GM18507 (cell line): ENCODE measurements around the gene ZIC4.

Experiments
- DNase-seq: peaks from one replicate; pipeline ENCODE4 v3.0.0; 2011; ENCODE audit warnings: low read depth; ENCODE audit not compliant: insufficient read length; ENCODE audit errors: extremely low spot score
- FAIRE-seq: peaks from 2 replicates; lab custom pipeline; 2011; peaks lifted over from hg19 to GRCh38; lab: Jason Lieb, UNC

The ZIC4 gene

DNA sequence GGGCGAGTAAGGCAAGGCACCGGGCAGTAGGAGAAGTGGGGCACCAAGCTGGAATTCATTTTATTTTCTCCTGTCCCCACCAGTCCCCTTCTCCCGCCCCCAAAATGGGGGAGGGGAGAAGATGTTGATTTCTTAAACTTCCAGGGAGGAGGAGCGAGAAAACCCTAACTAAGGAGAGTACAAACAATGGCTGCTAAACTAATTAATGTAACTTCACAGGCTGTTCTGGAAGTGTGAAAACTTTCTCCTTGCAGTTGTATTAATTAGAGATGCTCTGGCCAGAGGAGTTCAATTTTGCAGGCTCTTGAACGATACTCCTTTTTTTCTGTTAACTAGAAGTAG is 11.5 kb downstream of the ZIC4 start:
- DNase-seq, result no peak

DNA sequence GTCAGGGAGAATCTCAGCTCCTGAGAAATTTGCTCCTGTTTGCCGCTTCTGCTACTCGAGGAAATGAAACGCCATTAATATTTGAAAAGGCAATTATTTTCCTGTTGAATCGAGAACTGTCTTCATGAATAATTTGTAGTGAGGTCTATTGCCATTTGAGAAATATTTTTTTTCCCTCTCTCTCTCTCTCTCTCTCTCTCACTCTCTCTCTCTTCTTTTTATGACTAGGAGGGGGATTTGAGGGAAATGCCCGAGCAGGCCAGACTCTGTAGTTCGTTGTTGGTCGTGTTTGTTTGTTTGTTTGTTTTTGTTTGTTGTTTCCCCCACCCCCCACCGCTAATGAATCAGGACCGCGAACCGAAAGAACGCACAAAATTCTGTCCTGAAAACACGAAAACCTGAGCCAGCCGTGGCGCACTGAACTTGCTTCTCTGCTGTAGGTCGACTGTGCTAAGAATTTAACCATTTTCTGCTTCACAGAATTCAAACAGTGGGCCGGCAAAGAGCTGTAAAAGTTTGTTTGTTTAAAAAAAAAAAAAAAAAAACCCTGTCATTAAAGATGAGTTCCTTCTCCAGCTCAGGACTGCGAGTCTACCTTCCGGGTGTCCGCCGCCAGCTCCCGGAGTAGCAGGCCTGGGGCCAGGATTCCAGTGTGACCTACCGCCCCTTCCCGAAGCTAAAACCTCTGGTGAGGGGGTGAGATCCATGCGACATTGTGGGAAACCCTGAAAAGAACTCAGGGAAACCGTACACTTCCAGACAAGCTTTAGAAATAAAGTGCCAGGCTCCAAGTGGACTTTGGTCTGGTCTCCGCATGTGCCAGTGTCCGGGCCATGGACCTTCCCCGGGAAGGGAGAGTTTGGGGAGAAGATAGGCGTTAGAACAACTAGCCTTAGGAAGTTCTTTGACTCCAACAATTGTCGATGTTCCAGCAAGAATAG is 12.1 kb downstream of the ZIC4 start:
- no peak for DNase-seq
- no peak for FAIRE-seq

More for the DNA sequence above, 11.5 kb downstream of the ZIC4 start:
- FAIRE-seq, result no peak

DNA sequence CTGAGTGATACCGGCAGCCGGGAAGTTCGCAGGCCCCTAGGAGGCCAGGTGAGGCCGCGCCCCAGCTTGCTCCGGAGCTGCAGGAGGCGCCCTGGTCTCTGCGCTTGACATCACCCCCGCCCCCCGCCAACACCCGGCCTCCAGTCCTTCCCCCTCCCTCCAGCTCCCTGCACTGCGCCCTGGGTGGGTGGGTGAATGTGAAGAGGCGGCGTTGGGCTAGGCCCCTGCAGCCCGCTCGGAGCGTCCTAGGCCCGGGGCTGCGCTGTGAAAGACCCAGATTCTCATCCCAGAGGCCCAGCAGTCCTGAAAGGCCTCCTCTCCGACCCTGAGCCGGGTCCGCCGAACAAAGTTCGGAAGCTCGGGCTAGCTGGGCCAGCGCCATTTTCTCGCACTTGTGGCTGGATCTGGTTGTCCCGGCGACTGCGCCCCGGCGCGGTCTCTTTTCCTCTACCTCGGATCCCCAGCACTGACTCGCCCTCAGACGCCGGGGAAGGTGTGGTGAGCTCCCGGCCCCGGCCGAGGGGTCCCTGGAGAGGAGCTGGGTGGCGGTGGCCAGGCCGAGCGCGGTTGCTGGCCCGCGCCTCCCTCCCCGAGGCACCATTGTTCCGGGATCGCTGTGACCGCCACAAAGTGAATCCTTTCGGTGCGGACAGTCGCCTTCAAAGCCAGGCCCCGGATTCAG is 12.9 kb downstream of the ZIC4 start:
- DNase-seq (no peak), FAIRE-seq (no peak)

DNA sequence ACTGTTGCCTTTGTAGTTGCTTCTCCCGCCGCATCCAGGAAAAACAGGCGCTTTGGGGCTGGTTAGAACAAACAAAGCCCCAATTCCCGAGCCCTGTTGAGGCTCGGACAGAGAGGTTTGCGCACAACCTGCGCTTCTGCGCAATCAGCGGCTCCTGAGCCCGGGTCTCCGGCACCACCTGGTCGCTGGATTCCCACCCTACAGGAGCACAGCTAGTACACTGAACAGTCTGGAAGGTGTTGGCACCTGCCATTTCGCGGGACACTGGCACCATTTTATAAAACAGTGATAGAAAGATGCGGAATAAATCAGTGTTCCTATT is 13.8 kb downstream of the ZIC4 start:
- DNase-seq (no peak), FAIRE-seq (no peak)

DNA sequence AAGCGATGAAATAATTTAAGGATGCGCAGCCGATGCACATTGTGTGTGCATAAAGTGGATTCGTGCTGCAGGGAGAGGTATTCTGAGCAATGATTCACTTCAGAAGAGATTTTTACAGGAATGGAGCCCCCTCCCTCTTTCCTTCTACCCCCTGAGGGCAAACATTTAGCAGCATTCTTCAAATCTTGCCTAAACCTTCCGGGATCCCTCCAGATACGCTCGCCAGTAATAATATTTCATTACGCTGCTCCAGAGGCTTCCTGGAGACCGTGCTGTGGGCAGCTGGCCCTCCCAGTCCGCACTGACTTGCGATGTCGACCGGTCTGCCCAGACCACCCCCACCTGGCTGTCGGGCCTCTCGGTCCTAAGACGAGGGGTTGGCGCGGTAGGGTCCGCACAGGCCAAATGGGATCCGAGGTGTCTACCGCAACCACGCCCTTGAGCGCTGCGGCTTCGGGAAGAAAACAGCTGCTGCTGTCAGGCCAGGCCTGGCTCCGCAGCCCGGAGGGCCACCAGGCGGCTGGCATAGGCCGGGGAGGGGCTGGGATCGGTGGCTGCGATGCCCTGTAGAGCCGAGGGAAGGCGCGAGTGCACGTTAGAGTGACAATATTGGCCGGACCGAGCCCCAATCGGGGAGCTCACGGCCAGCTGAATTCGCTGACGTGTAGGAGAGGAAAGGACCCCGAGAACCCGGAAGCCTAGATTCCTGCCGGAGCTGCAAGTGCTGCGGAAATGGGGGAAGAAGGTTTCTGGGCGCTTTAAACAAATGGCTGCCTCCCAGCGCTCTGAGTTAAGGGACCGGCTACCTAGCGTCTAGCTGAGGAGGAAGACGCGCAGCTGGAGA is 14.3 kb downstream of the ZIC4 start:
- DNase-seq (no peak), FAIRE-seq (no peak)

DNA sequence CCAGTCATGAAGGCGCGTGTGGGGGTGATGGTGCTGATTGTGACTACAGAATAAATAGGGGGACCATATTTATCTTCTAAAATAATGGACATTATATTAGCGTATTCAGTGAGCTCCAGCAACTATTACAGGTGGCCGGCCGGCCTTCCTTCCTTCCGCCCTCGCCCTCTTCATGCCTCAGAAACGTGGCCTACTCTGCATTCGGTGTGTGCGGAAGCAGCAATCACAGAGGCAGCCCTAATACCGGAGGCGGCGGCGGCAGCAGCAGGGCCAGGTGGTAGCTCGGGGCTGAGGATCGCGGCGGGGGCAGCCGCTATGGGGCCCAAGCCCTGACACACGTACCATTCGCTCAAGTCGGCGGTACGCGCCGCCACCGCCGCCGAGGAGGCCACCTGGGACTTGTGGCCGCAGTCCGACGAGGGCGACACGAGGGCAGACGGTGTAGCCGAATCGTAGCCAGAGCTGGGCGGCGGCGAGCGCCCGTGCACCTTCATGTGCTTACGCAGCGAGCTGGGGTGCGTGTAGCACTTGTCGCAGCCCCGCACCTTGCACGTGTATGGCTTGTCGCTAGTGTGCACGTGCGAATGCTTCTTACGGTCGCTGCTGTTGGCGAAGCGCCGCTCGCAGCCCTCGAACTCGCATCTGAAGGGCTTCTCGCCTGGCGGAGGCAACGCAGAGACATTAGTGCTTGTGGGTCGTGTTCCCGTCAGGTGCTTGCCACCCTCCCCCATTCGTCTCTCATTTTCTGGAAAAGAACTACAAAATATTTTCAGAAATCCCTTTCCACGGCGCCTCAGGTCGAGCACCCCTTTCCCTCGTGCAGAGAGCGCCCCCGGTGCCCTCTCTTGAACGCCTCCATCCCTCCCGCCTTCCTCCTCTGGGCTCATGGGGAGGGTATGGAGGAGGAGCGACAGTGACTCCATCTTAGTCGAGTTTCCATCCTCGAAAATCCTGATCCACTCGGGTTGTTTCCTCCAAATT is 15.5 kb downstream of the ZIC4 start:
- FAIRE-seq (no peak), DNase-seq (no peak)

DNA sequence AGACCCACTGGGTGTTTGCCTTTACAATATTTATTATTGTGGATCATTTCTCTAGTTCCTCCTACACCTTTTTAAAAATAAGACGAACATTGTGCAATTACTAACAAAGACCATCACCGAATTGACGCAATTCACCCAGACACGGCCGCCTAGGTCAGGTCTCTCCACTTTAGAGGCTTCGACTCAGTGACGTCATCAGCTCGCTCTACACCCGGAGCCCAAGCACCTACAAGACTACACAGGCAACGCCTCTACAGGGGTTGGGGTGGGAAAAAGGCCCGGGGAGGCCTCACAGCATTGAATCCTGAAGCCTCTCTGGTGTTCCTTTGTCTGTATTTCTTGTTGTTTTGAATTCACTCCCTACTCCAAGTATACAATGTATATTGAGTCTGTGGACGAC is 16.6 kb downstream of the ZIC4 start:
- no peak for DNase-seq
- no peak for FAIRE-seq

DNA sequence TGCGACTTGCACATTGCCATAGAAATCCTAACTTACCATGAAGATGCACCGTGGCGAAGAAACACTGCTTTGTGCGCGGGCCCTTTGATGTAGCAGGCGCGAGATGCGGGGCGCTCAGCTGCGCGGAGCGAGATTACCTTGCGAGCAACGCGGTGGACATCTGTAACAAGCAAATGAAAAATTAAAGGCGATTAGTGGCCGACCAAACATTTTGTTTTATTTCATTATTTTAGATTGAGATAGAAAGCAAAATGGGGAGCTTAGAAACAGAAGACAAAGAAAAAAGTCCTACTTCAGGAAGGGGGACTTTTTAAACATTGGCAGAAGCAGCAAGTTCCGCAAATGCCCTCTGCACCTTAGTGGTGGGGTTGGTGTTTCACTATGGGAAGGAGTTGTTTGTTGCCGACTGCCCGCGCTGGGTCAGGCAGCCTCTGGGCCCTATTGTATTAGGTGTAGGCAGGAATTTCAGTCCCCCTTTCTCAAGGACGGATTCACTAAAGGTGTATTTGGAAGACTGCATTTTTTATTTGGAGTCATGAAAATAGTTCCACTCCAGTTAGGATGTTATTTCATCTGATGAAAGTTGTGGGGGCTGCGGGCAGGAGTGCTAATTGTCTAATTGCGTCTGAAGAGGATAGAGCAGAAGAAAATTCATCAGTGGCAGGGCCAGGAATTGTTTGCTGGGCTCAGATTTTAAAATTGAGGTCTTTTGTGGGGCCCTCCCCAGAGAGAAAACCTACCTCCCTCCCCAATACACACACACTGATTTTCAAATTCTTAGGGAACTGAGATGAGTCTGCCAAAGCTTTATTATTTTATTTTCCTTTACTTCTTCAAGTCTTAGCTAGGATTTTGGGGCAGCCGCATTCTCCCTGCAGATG is 17.4 kb downstream of the ZIC4 start:
- FAIRE-seq (no peak), DNase-seq (no peak)

DNA sequence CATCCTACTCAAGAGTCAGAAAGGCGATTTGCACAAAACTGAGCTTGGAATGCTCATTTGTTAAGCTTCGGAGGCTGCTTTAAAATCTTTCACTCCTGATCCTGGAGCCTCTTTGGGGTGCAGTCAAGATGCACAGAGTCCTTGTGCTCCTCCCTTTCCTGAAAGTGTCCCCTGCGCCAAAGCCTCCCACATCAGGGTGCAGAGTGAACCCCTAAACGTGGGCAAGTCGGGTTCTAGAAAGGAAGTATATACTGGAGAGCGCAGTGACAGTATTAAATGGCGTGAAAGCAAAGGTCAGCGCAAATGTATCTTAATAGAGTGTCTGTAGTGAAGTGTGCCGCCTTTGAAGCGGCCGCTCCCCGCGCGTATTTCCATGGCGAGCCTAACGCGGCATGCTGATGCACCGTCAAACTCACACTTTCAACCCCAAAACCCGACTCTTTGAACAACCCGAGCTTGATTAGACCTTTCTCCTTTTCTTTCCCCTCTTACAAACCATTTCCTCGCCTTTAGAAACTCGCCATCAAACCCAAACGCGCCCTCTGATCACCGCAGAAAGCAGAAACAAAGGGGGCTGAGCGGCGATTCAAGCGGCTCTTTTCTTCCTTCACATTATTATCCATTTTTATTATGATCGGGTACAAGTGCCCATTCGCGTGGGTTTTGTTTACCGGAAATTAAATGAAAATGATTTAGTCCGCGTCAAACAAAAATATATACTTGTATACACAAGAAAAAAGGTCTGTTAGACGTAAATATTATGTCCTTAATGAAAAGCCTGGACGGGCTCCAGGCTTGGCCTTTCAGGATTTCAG is 18.3 kb downstream of the ZIC4 start:
- FAIRE-seq, result no peak
- no peak for DNase-seq

DNA sequence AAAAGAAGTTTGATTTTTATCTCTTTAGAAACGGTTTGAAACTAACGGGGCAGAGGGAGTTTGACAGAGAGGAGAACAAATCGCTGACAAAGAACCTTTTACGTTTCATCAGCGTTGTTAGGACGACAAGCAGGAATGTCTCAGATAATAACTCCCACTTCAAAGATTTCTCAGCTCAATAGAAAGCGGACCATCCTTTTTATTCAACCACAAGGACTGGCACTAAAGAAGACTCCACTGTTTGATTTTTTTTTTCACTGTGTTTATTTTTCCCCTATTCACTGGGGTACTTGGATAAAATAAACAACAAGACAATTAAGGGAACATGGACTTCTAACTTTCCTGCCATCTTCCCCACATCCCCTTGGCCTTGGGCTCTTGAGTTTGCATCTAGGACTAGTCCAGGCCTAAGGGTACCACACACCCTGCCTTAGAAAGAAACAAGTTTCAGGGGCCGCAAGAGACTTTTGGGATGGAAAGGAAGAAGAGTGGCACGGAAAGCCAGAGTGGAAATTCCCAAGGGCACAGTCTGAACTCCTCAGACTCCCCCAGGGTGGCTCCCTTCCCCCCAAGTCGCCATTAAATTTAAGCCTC is 19.0 kb downstream of the ZIC4 start:
- DNase-seq, result no peak
- FAIRE-seq, result no peak

DNA sequence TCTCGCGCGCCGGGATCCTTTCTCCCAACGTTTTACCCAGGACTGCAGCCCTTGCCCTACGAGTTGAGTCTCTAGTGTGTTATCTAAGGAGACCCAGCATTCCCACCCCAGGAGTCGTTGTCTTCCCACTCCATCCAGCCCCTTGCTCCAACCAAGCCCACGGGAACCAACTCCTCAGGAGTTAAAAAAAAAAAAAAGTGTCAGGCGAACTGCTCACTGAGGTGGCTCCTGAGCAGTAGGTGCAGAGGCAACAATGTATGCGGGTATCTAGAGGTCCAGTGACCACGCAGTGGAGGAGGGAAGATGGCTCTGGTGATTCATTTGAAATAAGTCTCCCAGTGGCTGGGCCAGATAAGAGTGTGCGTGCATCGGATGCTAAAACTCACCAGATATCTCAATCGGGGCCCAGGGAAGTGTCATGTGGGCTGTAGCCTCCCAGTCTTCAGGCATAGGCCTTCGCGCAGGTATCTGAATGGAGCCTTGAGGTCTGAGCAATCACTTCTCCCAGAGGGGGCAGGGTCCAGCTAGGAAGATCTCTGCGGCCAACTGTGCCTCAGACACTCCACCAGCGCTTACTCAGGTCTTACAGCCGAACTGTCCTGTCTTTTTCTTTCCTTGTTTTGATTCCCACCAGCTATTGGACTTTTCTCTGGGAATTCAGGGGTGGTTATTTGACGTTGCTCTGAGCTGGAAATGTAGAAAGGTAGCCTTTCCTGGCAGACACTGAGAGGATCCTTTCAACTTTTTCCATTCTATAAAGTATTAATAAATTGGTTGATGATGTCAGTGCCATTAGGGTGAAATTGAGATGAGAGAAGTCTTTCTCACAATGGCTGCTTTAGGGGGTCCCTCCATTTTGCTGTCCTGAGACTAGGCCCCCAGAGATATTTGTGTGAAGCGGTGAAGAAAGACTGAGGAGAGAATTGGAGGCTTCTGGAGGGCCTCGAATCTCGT is 21.0 kb downstream of the ZIC4 start:
- no peak for FAIRE-seq

DNA sequence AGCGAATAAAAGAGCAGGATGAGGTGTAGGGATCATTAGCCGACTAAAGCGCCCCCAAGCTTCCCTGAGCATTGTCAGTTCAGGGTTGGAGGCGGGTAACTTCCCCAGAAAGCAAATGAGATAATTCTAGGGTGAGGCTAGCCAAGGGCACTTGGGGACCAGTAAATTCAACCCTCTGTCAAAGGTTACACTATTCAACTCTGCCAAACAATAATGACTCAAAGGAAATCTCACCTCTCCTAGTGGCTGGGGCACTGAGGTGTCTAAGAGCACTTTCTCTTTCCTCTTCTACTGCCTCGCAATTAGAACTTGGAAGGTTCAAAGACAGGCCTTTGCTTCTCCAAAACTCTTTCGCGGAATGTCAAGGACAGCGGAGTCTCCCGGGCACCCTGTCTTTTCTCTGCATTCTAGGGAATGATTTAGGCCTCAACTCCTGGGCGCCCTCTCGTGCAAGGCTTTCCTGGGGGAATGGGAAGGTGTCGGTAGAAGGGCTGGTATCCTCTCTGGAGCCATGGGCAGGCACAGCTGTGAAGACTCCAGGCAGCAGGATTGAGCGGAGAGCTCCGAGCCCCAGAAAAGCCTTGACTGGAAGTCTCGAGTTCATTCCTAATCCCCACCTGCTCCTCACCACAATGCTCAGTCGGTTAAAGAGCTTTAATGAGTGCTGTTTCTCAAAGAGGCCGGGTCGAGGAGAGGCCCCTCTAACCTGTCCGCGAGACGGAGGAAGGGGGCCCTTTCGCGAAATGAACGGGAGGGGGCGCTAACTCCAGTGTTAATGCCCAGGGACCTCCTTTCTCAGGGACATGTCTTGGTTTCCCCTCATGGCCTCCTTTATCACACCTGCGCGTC is 21.9 kb downstream of the ZIC4 start:
- DNase-seq (no peak), FAIRE-seq (no peak)

More for the DNA sequence above, 21.0 kb downstream of the ZIC4 start:
- no peak for DNase-seq

DNA sequence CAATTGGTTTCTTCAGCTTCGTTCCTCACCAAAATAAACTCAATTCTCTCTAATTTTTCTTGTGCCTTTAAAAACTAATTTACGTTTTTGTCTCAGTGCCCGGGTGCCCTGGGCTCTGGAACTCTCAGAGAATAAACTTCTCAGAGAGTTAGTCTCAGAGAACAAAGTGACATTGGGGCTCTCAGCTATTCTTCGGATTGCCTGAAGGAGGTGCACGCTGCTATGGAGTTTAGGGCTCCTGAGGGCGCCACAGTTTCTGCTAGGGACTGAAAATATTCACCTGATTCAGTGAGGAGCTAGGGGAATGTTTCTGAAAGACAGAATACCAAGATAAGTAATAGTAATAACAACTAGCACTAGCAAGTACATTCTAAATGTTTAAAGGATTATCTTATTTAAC is 22.7 kb downstream of the ZIC4 start:
- DNase-seq, result no peak
- no peak for FAIRE-seq

DNA sequence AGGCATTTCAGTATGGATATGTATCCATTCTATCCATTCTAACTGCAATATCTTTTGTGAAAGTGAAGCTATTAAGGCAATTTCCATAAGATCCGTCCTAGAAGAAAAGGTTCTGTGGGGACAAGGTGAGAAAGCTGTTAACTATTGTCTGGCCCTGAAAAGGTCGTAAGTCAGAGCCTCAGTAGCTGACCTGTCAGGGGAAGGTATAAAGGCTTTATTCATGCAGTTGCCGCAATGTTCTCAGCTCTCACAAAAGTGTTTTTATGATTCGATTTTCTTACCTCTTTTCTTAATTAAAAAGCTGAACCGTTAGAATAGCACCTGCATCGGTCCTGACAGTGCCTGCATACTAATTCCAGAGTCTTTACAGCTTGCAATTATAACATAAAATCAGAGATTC is 24.7 kb downstream of the ZIC4 start:
- DNase-seq (no peak), FAIRE-seq (no peak)

DNA sequence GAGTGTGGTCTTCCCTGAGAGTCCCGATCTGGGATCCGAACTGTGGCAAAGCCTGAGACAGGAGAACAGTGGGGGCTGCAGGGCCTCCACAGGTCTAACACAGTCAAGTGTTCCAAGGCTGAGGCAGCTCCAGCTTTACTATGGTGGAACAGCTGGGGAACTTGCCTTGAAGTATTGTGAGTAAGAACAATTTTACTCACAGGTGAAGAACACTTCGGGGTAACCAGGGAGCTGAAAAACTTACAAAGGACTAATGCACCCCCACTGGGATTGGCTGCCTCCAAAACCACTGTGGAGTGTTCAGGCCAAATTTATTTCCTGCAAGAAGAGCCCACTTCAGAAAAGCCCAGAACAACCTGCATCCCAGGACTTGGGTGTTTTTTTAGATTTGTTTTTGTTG is 25.4 kb downstream of the ZIC4 start:
- no peak for FAIRE-seq

More for the DNA sequence above, 25.4 kb downstream of the ZIC4 start:
- no peak for DNase-seq
